Activated CD8-positive, alpha-beta memory T cell treated with anti-CD3 and anti-CD28 coated beads, Interleukin-2, amount 50 U/mL, for 1 hour (primary cell): ENCODE measurements around the gene KCNJ18.
"Not testable (repeated sequence)": the region's sequence is repeated elsewhere in the genome, so short reads cannot be mapped to it uniquely, and the experiment has no call there.

Experiments
- DNase-seq: peaks from one replicate; pipeline ENCODE4 v3.0.0-alpha.2; 2020; ENCODE audit errors: extremely low read depth

Gene KCNJ18

GRCh38 chr17:21671437-21671836 lies 20.9 kb upstream of the KCNJ18 start:
- not testable (repeated sequence) for DNase-seq

DNA sequence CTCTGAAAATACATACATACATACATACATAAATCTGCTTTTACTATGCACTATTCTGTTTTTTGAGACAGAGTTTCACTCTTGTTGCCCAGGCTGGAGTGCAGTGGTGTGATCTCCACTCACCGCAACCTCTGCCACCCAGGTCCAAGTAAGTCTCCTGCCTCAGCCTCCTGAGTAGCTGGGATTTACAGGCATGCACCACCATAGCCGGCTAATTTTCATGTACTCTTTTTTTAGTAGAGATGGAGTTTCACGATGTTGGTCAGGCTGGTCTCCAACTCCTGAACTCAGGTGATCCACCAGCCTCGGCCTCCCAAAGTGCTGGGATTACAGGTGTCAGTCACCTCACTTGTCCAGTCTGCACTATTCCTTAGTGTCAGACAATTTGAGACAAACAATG lies 20.5 kb upstream of the KCNJ18 start:
- not testable (repeated sequence) for DNase-seq

- not testable (repeated sequence) for DNase-seq
These were observed 18.7 kb upstream of the KCNJ18 start for GRCh38 chr17:21673451-21674241.

DNA sequence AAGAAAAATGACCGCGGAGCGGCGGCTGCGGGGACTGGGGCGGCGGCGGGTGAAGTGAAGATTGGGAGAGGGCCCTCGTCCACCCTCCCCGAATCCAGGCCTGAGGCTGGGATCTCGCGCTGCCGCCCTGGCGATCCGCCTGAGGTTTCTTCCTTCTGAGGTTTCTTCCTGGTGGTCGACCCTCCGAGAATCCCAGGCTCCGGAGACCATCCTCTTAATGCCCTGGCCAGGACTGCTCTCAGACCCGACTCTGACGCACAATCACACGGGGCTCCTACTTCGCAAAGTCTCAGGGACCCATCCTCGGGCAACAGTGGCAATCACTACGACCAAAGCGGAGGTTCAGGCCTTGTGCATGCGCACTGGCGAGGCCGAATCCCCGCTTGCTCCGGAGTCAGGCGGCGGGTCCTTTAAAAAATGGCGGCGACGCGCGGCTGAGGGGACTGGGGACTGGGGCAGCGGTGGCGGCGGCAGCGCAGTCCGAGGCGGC lies 18.0 kb upstream of the KCNJ18 start:
- DNase-seq: no peak

DNA sequence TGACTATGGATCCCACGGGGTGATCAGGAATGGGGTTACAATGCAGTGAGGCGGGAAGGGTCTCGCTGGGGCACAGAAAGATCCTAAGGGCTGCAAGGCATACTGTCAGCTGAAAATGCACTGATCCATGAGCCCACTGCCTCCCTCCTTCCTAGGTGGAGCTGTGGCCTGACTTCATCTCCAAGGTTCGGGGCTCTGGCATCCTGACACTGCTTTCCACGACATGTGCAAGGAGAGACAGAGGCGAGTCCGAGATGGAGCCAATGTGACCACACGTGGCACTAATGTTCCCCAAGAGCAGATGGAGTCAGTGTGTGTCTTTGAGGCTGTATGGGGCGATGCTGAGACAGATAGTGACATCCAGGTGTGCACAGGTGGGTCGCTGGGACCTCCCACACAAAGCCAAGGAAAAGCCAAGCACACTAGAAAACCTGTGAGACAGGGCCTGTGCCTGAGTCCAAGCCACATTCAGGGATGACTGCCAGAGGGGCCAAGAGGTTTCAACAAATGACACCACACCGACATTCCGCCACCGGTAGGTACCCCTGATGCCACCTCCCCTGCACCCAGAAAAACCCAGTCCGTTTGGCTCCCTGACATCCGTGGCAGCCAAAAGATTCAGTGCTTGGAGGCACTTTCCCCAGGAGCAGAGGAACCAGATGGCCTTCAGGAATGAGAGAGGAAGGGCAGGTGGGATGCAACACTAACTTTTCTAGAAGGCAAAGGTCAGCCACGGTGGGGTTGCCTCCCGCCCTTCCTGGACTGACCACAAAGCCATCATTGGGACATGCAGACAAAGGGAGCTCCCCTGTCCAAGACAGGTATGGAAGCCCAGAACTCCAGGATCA lies 17.2 kb upstream of the KCNJ18 start:
- not testable (repeated sequence) for DNase-seq

DNA sequence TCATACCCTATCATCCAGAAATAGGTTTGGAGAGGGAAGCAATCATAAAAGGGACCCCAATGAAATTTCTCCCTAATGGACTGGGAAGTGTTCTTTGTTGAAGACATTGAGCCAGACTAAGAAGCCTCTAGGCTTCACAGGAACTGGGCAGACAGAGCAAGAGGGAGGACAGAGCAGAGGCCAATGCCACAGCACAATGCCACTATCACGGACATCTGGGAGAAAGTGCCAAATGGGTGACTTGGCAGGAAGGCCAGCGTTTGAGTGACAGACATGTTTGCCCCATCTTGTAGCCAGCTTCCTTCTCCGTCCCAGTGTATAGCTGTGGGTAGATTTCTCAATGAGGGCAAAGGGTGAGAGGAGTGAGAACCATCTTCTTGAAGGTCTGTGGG lies 16.6 kb upstream of the KCNJ18 start:
- DNase-seq: not testable (repeated sequence)

DNA sequence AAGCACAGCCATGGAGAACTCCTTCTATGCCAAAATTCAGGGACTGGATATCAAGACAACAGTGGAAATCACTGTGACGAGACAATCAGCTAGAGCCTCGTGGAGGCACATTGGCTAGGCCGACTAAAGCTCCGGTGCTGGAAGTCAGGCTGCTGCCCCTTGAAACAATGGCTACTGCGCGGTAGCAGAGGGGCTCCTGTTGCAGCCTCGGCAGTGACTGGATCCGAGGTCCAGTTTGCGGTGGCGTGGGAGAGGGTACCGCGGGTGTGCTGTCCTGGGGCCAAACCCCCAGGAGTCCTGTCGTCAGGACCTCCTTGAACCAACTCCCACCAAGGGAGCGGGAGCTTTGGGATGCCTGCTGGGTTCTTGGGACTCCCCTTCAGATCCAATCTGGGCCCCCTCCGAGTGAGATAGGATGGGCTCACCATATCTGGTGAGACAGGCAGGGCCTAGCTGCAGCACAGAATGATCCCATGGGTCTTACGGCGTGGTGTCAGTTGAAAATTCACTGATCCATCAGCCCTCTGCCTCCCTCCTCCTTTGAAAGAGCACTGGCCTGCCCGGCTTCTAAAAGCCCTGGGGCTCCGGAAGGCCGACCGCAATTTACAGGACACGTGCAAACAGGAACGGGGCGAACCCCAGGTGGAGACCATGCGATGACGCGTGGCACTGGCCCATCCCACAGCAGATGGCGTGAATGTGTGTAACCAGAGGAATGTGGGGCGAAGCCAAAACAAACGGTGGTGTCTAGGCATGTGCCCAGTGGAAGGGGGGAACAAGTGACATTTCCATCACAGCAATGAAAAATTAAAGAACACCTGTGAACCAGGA lies 15.8 kb upstream of the KCNJ18 start:
- no peak for DNase-seq

DNA sequence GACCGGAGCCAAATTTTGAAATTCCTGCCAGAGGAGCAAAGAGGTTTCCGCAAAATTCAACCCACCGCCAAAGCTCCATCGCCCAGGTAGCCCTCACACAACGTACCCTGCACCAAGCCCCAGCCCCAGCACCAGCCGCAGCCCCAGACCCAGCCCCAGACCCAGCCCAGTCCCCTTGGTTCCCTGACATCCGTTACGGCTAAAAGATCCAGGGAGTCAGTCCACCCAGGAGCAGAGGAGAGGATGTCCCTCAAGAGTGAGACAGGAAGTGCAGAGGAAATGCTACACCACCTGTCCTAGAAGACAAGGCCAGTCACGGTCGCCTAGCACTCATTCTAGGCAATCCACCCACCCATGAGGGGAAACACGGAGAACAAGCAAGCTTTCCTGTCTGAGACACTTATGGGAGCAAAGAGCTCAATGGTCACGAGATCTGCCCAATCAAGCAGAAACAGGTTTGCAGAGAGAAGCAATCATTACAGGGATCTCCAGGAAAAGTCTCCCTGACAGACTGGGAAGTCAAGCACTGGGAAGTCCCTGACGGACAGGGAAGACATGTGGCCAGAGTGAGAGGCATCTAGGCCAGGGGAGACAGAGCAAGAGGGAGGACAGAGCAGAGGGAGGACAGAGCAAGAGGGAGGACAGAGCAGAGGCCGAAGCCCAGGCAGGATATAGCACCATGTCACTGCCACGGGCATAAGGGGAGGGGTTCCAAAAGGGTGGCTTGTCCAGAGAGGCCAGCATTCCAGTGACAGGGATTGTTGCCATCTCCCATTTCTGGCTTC lies 15.0 kb upstream of the KCNJ18 start:
- no peak for DNase-seq

DNA sequence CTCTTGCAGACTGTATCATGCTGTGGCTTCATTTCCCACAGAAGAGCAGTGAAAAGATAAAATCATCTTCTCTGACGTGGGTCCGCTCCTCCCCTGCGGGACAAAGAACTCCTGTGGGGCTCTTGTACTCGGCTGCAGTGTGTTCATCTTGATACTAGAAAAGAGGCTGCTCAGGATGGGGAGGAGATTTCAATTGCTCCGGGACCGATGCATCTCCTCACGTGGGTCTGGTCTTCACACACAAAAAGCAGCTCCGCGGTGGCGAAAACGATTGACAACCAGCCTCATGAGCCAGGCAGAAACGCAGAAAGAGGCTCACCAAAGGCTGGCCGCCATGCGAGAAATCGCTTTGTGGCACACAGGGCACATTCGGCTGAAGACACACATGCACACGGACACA lies 14.4 kb upstream of the KCNJ18 start:
- no peak for DNase-seq

- no peak for DNase-seq
These were observed 13.8 kb upstream of the KCNJ18 start for GRCh38 chr17:21678393-21679081.

- no peak for DNase-seq
These were observed 12.8 kb upstream of the KCNJ18 start for GRCh38 chr17:21679256-21680146.

- DNase-seq: no peak
These were observed 12.0 kb upstream of the KCNJ18 start for GRCh38 chr17:21680366-21680765.

DNA sequence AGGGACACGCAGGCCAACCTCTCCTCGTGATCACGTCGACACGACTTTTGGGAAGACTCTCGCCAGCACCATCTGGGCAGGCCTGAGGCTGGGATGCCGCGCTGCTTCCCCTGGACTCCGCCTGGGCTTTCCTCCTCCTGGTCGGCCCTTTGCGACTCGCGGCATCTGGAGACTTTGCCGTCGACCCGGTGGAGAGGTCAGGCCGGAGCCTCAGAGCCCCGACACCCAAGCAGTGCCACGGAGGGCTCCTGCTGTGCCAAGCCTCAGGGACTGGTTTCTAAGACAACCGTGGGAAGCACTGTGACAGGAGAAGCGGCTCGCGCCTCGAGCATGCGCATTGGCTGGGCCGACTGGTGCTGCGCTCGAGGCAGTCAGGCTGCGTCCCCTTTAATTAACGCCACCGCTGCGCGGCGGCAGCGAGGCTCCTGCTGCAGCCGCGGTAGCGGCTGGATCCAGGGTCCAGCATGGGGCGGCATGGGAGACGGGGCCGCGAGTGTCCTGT lies 11.4 kb upstream of the KCNJ18 start:
- not testable (repeated sequence) for DNase-seq

- not testable (repeated sequence) for DNase-seq
These were observed 10.7 kb upstream of the KCNJ18 start for GRCh38 chr17:21681576-21681975.

DNA sequence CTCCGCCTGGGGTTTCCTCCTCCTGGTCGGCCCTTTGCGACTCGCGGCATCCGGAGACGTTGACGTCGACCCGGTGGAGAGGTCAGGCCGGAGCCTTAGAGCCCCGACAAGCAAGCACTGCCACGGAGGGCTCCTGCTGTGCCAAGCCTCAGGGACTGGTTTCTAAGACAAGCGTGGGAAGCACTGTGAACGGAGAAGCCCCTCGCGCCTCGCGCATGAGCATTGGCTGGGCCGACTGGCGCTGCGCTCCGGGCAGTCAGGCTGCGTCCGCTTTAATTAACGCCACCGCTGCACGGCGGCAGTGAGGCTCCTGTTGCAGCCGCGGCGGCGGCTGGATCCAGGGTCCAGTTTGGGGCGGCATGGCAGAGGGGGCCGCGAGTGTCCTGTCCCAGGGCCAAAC lies 10.2 kb upstream of the KCNJ18 start:
- DNase-seq: not testable (repeated sequence)

- not testable (repeated sequence) for DNase-seq
These were observed 9.1 kb upstream of the KCNJ18 start for GRCh38 chr17:21683142-21683712.

GRCh38 chr17:21683897-21684296 lies 8.4 kb upstream of the KCNJ18 start:
- not testable (repeated sequence) for DNase-seq

DNA sequence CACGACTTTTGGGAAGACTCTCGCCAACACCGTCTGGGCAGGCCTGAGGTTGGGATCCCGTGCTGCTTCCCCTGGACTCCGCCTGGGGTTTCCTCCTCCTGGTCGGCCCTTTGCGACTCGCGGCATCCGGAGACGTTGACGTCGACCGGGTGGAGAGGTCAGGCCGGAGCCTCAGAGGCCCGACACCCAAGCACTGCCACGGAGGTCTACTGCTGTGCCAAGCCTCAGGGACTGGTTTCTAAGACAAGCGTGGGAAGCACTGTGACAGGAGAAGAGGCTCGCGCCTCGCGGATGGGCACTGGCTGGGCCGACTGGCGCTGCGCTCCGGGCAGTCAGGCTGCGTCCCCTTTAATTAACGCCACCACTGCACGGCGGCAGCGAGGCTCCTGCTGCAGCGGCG lies 7.9 kb upstream of the KCNJ18 start:
- DNase-seq: not testable (repeated sequence)
